HUES64 (cell line): ENCODE data around the gene IKZF2.

ENCODE experiments used
- H3K27ac ChIP-seq: 2 replicates; pipeline ENCODE4 v1.7.0; 2013; ENCODE audit warnings: low read depth, low read length, inconsistent platforms
- H3K27me3 ChIP-seq: 2 replicates; pipeline ENCODE4 v1.6.1; 2013; ENCODE audit warnings: mild to moderate bottlenecking, low read length; ENCODE audit not compliant: insufficient read depth
- H3K36me3 ChIP-seq: 2 replicates; pipeline ENCODE4 v1.6.1; 2013; ENCODE audit warnings: mild to moderate bottlenecking, low read length; ENCODE audit not compliant: insufficient read depth
- H3K4me1 ChIP-seq: 2 replicates; pipeline ENCODE4 v1.6.1; 2013; ENCODE audit warnings: mild to moderate bottlenecking, low read length, moderate library complexity; ENCODE audit not compliant: insufficient read depth
- H3K4me3 ChIP-seq: 2 replicates; pipeline ENCODE4 v1.5.1; 2013; ENCODE audit warnings: mild to moderate bottlenecking, low read length, moderate library complexity
- H3K9ac ChIP-seq: 2 replicates; pipeline ENCODE4 v1.6.1; 2013; ENCODE audit warnings: mild to moderate bottlenecking, low read depth, low read length
- H3K9me3 ChIP-seq: 2 replicates; pipeline ENCODE4 v1.6.1; 2013; ENCODE audit warnings: low read depth, low read length; ENCODE audit not compliant: insufficient read depth
- WGBS: fragments of 150-250, 120-280 bp; methylation state at CpG from one replicate; pipeline ENCODE4 v1.1.7; 2013; ENCODE audit warnings: missing lambda C conversion rate; 5-methylcytosine and 5-hydroxymethylcytosine counted together

IKZF2 gene

GRCh38 chr2:213068676-213069359, 82.6 kb downstream of the IKZF2 start:
- no peak overlapping the region for H3K27ac ChIP-seq
- H3K4me1 ChIP-seq: peaks cover 34% of the 10 kb centered on the region
- H3K27me3 ChIP-seq: no peaks in the 10 kb centered on the region
- WGBS: 87% methylated on average over 2 of the region's 2 CpGs
- H3K36me3 ChIP-seq: no peaks in the 10 kb centered on the region
- H3K9me3 ChIP-seq: no peaks in the 10 kb centered on the region
- no peak overlapping the region for H3K9ac ChIP-seq
- H3K4me3 ChIP-seq: no peak overlapping the region

GRCh38 chr2:213067888-213068287, 83.5 kb downstream of the IKZF2 start:
- Histone ChIP-seq H3K36me3 (no peaks in the 10 kb centered on the region), H3K4me1 (peaks cover 34% of the 10 kb centered on the region), H3K4me3 (no peak overlapping the region), H3K9me3 (no peaks in the 10 kb centered on the region), H3K27ac (no peak overlapping the region), H3K9ac (no peak overlapping the region), H3K27me3 (no peaks in the 10 kb centered on the region)

- no peak overlapping the region for H3K27ac ChIP-seq
- H3K36me3 ChIP-seq: no peaks in the 10 kb centered on the region
- no peaks in the 10 kb centered on the region for H3K9me3 ChIP-seq
- no peaks in the 10 kb centered on the region for H3K27me3 ChIP-seq
- H3K4me1 ChIP-seq: peaks cover 31% of the 10 kb centered on the region
- H3K9ac ChIP-seq: no peak overlapping the region
- 77% methylated on average over 1 of the region's 1 CpG for WGBS
- H3K4me3 ChIP-seq: no peak overlapping the region
Measured at GRCh38 chr2:213066443-213066743, 85.0 kb downstream of the IKZF2 start.

GRCh38 chr2:213065583-213066442, 85.6 kb downstream of the IKZF2 start:
- Histone ChIP-seq H3K4me3 (no peak overlapping the region), H3K27me3 (no peaks in the 10 kb centered on the region), H3K9me3 (no peaks in the 10 kb centered on the region), H3K27ac (no peak overlapping the region), H3K4me1 (peaks cover 28% of the 10 kb centered on the region), H3K36me3 (no peaks in the 10 kb centered on the region), H3K9ac (no peak overlapping the region)
- WGBS: 68% methylated on average over 7 of the region's 8 CpGs

GRCh38 chr2:213064099-213064498, 87.3 kb downstream of the IKZF2 start:
- Histone ChIP-seq H3K36me3 (no peaks in the 10 kb centered on the region), H3K4me3 (no peak overlapping the region), H3K4me1 (peaks cover 19% of the 10 kb centered on the region), H3K27ac (no peak overlapping the region), H3K9me3 (no peaks in the 10 kb centered on the region), H3K27me3 (no peaks in the 10 kb centered on the region), H3K9ac (no peak overlapping the region)
- WGBS: 98% methylated on average over 2 of the region's 2 CpGs

GRCh38 chr2:213057977-213058376, 93.4 kb downstream of the IKZF2 start:
- Histone ChIP-seq H3K9ac (no peak overlapping the region), H3K9me3 (no peaks in the 10 kb centered on the region), H3K36me3 (no peaks in the 10 kb centered on the region; the same call in 1 of the 2 replicates), H3K4me1 (no peaks in the 10 kb centered on the region), H3K4me3 (no peak overlapping the region), H3K27me3 (no peaks in the 10 kb centered on the region), H3K27ac (no peak overlapping the region)
- WGBS: 94% methylated on average over 3 of the region's 3 CpGs

GRCh38 chr2:213046431-213046830, 105.0 kb downstream of the IKZF2 start:
- 90% methylated on average over 1 of the region's 1 CpG for WGBS

GRCh38 chr2:213043566-213043965, 107.8 kb downstream of the IKZF2 start:
- H3K9me3 ChIP-seq: peaks cover 4% of the 10 kb centered on the region; the same call in 1 of the 2 replicates
- H3K27ac ChIP-seq: no peak overlapping the region
- no peak overlapping the region for H3K4me3 ChIP-seq
- no peak overlapping the region for H3K9ac ChIP-seq
- no peaks in the 10 kb centered on the region for H3K27me3 ChIP-seq
- H3K4me1 ChIP-seq: no peaks in the 10 kb centered on the region
- peaks cover 9% of the 10 kb centered on the region; the same call in 1 of the 2 replicates for H3K36me3 ChIP-seq
- 93% methylated on average over 3 of the region's 3 CpGs for WGBS

More at GRCh38 chr2:213046431-213046830, 105.0 kb downstream of the IKZF2 start:
- H3K4me3 ChIP-seq: no peak overlapping the region
- no peaks in the 10 kb centered on the region for H3K27me3 ChIP-seq
- H3K9me3 ChIP-seq: peaks cover 4% of the 10 kb centered on the region; the same call in 1 of the 2 replicates
- peaks cover 9% of the 10 kb centered on the region; the same call in 1 of the 2 replicates for H3K36me3 ChIP-seq
- no peaks in the 10 kb centered on the region for H3K4me1 ChIP-seq
- no peak overlapping the region for H3K27ac ChIP-seq
- no peak overlapping the region for H3K9ac ChIP-seq

- Histone ChIP-seq H3K4me1 (no peaks in the 10 kb centered on the region), H3K4me3 (no peak overlapping the region), H3K9me3 (peaks cover 4% of the 10 kb centered on the region; the same call in 1 of the 2 replicates), H3K27ac (no peak overlapping the region), H3K36me3 (peaks cover 7% of the 10 kb centered on the region; the same call in 1 of the 2 replicates), H3K9ac (no peak overlapping the region), H3K27me3 (no peaks in the 10 kb centered on the region)
- WGBS: 86% methylated on average over 3 of the region's 4 CpGs
Measured at GRCh38 chr2:213042262-213042661, 109.2 kb downstream of the IKZF2 start.

- H3K9me3 ChIP-seq: no peaks in the 10 kb centered on the region
- no peaks in the 10 kb centered on the region for H3K27me3 ChIP-seq
- H3K4me1 ChIP-seq: no peaks in the 10 kb centered on the region
- 50% methylated on average over 1 of the region's 1 CpG for WGBS
- no peaks in the 10 kb centered on the region; the same call in 1 of the 2 replicates for H3K36me3 ChIP-seq
- H3K27ac ChIP-seq: no peak overlapping the region
- H3K4me3 ChIP-seq: no peak overlapping the region
- H3K9ac ChIP-seq: no peak overlapping the region
Measured at GRCh38 chr2:213036836-213037235, 114.6 kb downstream of the IKZF2 start.

- Histone ChIP-seq H3K4me3 (no peak overlapping the region), H3K4me1 (no peaks in the 10 kb centered on the region), H3K36me3 (no peaks in the 10 kb centered on the region; the same call in 1 of the 2 replicates), H3K27me3 (no peaks in the 10 kb centered on the region), H3K9me3 (no peaks in the 10 kb centered on the region), H3K27ac (no peak overlapping the region), H3K9ac (no peak overlapping the region)
- 95% methylated on average over 2 of the region's 3 CpGs for WGBS
Measured at GRCh38 chr2:213034585-213034984, 116.8 kb downstream of the IKZF2 start.
